ENCODE results near the gene ZNG1A.
"Not testable (repeated sequence)": the region's sequence is repeated elsewhere in the genome, so short reads cannot be mapped to it uniquely, and the experiment has no call there.

ZNG1A gene

DNA sequence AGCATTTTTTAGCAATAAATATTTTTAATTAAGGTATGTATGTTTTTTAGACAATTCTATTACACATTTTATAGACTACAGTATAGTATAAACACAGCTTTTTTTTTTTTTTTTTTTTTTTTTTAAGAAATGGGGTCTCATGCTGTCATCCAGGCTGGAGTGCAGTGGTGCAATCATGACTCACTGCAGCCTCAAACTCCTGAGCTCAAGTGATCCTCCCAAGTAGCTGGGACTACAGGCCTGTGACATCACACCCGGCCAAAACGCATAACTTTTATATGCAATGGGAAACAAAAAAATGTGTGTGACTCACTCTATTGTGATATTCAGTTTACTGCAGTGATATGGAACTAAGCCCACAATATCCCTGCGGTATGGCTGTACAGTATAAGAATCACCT lies 9.1 kb downstream of the ZNG1A start:
- DNase-seq = not testable (repeated sequence)

DNA sequence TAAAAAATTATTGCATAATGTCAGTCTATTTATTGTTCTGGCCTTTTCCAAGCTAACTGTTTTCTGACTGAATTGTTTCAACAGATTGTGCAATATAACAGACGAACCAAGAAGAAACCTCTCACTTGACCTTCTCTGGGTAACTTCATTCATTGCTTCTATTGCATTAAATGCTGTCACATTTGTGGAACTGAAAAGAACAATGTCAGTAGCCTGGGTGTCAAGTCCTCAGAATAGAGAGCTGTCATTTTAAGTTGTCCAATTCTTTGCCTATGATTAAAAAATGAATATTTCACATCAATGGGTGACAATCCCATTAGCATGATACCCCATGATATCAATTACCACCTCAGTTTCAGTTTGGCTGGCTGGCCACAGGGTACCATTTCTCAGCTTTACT lies 19.0 kb downstream of the ZNG1A start:
- DNase-seq = not testable (repeated sequence)

DNA sequence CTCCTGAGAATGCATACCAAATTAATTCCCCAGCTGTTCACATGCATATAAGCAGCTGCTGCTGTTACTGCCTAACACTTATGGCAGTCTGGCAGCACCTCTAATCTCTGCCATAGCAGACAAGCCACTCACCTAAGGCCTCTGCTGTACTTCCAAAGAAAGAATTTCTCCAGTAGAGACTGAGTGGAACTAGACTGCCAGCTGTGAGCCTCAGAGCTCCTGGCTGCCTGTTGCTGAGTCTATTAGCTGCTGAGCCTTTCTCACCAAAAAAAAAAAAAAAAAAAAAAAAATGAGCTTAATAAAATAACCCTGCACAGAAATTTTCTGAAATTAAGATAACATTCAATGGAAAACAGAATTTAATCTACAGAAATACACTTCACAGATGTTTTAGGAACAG lies 27.7 kb downstream of the ZNG1A start:
- not testable (repeated sequence) for DNase-seq

- not testable (repeated sequence) for DNase-seq
Observed at GRCh38 chr9:139880-140279, 39.0 kb downstream of the ZNG1A start.

GRCh38 chr9:117995-118467 lies 60.8 kb downstream of the ZNG1A start, which contains the start of gene FOXD4:
TSS of gene FOXD4 (minus strand) at chr9:118417. CDS start at chr9:118119, 298 bp downstream.
- DNase-seq = not testable (repeated sequence)

DNA sequence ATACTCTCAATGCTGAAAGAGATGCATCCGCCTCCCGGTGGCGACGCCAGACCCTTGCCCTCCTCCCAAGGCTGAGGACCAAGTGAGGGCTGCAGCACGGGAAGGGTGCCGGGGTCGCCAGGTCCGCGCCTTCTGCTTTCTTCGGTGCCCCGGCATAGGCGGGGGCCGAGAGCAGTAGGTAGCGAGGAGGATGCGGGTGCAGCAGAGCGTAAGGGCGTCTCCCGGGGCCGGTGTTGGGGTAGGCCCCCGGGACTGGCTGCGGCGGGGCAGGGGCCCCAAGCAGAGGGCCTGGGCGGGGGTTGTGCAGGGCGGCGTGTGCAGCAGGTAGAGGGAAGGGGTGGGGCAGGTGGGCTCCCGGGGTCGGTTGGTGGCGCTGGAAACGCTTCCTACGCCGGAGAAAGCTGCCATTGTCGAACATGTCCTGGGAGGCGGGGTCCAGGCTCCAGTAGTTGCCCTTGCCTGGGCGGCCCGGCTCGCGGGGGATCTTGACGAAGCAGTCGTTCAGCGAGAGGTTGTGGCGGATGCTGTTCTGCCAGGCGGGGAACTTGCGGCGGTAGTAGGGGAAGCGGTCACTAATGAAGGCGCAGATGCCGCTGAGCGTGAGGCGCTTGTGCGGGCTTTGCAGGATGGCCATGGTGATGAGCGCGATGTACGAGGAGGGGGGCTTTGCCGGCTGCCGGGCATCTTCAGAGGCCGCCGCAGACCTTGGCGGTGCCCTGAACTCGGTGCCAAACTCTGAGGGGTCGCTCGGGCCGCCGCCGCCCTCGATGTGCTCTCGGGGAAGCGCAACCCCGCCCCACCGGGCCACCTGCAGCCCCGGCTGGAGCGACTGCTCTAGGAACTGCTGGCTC lies 61.5 kb downstream of the ZNG1A start:
- not testable (repeated sequence) for DNase-seq

DNA sequence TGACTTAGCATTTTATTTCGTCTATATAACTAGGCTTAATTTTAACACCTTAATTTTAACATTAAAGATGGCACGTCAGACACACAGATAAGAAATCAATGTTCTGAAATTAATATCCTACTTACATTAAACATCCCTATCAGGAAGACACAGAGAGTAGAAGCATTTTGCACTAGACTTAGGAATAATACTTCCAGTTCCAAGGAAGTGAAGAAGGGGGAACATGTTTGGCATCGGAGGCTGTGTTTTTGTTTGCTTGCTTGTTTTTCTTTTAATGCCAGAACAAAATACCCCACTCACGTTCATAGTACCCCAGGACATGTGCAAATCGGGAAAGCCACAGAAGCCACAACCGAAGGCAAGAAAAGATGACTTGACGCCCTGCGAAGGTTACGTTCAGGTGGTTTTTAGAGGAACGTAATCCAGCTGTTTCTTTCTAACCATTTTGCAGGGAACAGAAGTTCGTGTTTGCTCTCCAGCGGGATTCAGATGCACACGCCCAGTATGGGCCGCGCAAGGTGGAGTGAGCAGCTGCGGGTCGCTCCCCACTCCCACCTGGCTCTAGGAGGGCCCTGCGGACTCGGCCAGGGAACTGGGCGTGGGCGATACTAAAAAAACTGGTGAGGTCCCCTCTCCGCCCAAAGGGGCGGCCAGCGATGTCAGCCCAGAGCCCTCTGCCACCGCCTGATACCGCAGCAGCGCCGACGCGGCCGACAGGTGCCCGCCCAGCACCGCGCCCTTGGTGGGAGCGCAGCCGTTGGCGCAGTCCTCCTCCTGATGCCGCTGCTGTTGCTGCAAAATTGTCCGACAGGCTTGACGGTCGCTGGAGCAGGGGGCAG lies 62.4 kb downstream of the ZNG1A start:
- DNase-seq = not testable (repeated sequence)

DNA sequence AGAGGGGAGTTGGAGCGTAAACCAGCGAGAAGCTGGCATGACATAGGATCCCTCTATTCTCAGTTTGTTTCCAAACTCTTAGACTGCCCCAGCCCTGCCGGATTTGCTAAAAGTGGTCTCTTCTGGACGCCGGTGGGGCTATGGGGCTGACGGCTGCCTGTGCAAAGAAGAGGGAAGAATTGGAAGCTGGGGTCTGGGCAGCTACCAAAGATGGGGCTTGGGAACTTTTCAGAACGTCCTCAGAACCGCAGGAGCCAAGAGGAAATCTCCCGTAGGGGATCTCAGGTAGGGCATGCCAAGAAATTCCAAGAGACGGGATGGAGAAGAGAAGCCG lies 63.8 kb downstream of the ZNG1A start:
- not testable (repeated sequence) for DNase-seq

DNA sequence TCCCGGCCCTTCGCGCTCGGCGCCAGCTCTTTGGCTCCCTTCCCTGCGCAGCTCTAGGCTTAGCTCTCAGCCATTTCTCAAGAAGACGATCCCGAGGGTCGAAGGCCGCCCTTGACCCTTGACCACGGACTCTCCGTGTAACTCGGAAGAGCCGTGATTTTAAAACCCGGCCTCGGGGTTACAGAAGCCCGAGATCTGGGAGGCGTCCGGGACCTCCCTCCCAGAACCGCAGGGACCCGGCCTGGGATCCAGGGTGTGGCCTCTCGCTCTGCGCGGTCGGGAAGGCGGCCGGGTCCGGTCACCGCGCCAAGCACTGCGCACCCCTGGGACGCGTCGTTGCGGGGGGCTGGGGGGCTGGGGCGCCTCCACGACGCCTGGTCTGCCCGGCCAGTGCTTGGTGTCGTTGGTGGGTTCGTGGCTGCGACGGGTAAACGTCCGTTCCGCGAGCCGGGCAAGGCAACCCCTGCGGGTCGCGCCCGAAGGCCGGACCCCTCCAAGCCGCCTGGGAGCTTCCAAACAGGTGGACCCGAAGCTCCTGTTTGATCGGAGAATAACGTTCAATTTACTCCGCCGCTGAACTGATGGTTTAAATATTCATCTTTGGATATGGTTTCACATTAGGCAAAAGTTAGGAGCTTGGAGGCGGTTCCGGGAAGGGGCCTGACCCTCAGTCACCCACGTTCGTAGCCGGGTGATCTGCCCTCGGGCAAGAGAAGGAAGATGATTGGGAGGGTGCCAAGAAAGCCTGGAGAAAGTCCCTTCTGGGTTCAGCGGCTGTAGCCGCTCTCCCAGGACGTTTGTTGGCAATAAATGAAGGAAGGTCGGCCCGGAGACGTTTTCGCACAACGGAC lies 64.4 kb downstream of the ZNG1A start:
- DNase-seq = not testable (repeated sequence)

- DNase-seq = not testable (repeated sequence)
Observed at GRCh38 chr9:113468-114266, 65.2 kb downstream of the ZNG1A start.

DNA sequence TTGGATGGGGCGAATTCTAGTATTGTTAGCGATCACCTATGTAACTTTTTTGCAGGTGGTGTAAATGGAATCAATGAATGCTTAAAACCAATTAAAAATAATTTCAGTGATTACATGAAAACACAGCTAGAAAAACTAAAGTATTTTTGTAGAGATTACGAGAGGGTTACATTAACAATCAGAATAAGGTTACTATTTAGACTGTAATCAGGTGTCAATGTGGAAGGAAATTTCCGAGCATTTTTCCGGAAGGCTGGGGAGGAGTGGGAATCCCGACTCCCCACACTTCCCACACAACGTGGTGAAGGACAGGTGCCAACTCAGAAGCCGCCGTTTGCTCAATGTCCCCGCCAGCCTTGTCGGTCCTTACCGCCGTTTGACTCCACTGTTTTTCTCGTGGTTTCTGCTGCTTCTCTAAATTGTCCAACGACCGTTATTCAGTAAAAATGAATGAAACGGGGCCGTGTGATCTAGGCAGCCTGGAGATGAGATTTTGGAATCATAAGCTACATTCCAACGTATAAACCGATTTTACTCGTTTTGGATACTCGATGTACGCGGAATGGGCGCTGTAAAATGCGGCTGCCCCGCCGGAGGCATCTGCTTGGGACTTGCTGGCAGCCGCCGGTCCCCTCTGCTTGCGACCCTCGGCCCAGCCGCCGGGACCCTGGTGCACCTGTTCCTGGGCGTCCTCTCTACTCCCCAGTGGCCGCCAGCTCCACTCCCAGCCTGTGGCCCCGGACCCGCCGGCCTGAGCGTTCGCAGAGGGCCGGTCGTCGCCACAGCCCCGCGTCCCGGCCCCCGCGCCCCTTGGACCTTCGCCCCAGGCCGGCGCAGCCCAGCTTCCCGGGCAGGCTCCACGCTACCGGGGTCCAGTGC lies 66.0 kb downstream of the ZNG1A start:
- DNase-seq = not testable (repeated sequence)

DNA sequence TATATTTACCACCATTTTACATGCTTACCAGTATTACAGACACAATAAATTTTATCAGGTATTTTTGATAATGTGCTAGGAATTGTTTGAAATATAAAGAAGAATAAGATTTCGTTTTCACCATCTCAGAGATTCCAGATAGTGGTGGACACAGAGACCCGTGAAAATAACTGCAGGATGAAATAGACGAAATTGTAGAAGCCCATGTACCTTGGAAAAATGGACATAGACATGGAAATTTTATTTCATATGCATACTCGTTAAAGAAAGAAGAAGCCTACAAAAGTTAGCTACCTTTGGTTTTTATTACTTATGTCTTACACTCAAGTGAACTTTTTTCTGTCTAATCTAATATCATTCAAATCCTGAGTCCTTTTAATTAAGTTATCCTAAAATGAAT lies 68.2 kb downstream of the ZNG1A start:
- not testable (repeated sequence) for DNase-seq

DNA sequence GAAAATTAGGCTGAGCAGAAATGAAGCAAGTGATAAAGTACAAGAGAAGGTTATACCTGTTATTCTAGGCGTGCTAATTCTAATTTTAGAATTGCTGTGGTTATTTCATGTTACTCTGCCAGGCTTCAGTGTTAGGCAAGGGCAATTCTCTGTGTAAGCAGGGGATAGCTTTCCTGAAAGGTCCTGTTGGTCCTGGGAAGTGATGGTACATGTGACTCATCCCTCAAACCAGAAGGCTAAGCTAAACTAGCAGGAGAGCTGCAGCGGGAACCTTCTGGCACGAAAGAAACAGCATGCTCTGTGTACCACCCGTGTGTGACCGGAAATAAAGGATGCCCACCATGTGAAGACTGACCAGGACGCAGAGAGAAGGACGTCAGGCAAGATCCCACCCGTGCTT lies 69.3 kb downstream of the ZNG1A start:
- DNase-seq = not testable (repeated sequence)

- DNase-seq = not testable (repeated sequence)
Observed at GRCh38 chr9:108742-109495, 69.9 kb downstream of the ZNG1A start.

DNA sequence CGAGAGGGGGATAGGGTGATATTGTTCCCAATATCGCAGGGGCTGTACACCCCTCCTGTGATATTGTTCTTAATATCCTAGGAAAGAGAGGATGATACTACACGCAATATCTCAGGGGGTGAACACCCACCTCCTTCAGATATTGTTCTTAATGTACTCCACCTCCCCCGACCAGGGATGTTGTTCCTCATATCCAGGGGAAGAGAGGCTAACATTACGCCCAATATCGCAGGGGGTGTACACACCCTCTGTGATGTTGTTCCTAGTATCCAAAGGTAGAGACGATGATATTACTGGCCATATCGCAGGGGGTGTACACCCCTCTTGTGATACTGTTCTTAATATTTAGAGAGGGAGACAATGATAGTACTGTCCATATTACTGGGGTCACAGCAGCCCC lies 72.9 kb downstream of the ZNG1A start:
- DNase-seq = not testable (repeated sequence)

DNA sequence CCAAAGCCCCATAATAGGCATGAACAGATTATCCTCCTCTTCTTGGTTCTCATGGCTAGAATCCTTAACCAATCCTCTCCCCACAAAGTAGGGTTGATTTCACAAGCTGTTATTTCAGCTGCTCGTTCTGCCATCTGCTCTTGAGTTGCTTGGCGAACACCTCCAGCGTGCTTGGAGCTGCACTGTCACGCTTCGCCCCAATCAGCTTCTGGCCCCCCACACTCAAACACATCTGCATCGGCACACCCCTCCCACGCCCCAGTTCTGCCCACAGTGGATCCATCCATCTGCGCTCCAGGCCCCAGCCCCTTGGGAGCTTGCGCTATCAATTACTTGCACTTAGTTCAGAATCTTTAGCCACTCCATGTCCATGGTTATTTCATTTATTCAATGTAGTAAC lies 78.4 kb downstream of the ZNG1A start:
- DNase-seq = not testable (repeated sequence)

DNA sequence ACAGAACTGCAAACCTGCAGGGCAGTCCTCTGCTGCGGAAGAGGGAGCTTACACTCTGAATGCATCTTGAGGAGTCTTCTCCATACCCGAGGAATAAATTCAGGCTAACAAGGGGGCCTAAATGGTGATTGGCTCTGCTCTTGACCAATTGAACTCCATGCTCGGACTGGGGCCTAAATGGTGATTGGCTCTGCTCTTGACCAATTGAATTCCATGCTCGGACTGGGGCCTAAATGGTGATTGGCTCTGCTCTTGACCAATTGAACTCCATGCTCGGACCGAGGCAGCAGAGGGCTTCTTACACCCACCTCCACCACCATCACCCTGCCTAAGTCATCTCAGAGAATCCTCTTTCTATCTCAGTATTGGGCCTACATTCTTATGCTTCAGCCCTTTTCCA lies 79.0 kb downstream of the ZNG1A start:
- DNase-seq = not testable (repeated sequence)

GRCh38 chr9:98775-99174 lies 80.1 kb downstream of the ZNG1A start:
- not testable (repeated sequence) for DNase-seq

DNA sequence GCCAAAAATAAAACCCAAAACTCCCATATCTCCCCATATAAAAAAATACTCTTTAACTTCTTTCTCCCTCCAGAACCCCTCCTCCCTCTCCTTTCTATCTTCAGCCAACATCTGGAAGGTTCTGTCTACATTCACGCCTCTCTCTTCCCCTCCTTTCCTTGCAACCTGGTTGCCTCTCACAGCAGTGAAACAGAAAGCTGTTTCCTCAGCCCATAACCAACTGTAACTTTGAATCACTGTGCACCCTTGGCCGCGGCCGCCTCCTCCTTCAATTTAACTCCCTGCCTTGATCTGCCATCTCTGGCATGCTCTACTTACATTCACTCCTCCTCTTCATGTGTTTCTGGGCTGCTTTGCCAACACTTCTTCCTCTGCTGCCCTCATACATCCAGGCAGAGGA lies 83.9 kb downstream of the ZNG1A start:
- not testable (repeated sequence) for DNase-seq

GRCh38 chr9:94323-94722 lies 84.5 kb downstream of the ZNG1A start:
- not testable (repeated sequence) for DNase-seq
